ENCODE measurements around the gene TEX22. TPM values are rescaled to one million over a fixed set of nuclear protein-coding genes. Genes with fewer than 3 reads are reported as not detected.

The TEX22 gene
- total RNA-seq, 1 donor from 2014 or later: 4.9 TPM

- DNase-seq (ENCODE audit: extremely low spot score, unreplicated experiment): no peak
- H3K36me3 Mint-ChIP-seq (ENCODE audit: unreplicated experiment): peaks cover 2% of the 10 kb centered on the region
- H3K4me1 Mint-ChIP-seq (ENCODE audit: unreplicated experiment): peaks cover 7% of the 10 kb centered on the region
- H3K27me3 Mint-ChIP-seq (ENCODE audit: unreplicated experiment): no peaks in the 10 kb centered on the region
- H3K4me3 Mint-ChIP-seq (ENCODE audit: unreplicated experiment): no peak overlapping the region
- no peak for TF ChIP-seq CTCF (IDR thresholded peaks at IDR 0.05)
- H3K9me3 Mint-ChIP-seq (ENCODE audit: unreplicated experiment): no peaks in the 10 kb centered on the region
- no peak overlapping the region for H3K27ac Mint-ChIP-seq (ENCODE audit: unreplicated experiment)
These were observed 46.9 kb upstream of the TEX22 start for GRCh38 chr14:105351410-105351809.

GRCh38 chr14:105351920-105352851, 46.2 kb upstream of the TEX22 start:
- Mint-ChIP-seq H3K9me3 (ENCODE audit: unreplicated experiment) (no peaks in the 10 kb centered on the region), H3K27me3 (ENCODE audit: unreplicated experiment) (no peaks in the 10 kb centered on the region), H3K4me1 (ENCODE audit: unreplicated experiment) (peaks cover 5% of the 10 kb centered on the region), H3K4me3 (ENCODE audit: unreplicated experiment) (no peak overlapping the region), H3K36me3 (ENCODE audit: unreplicated experiment) (peaks cover 2% of the 10 kb centered on the region), H3K27ac (ENCODE audit: unreplicated experiment) (peak overlapping the region; percentile 62)
- peak; percentile 91 for DNase-seq (ENCODE audit: extremely low spot score, unreplicated experiment)
- peak; percentile 88 for TF ChIP-seq CTCF (IDR thresholded peaks at IDR 0.05)

DNA sequence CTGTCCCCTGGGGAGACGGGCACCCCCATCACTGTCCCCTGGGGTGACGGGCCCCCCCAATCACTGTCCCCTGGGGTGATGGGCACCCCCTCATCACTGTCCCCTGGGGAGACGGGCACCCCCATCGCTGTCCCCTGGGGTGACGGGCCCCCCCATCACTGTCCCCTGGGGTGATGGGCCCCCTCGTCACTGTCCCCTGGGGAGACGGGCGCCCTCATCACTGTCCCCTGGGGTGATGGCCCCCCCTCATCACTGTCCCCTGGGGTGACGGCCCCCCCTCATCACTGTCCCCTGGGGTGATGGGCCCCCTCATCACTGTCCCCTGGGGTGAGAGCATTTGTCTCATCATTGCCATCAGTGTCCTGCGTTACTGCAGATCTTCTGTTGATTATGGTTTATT, 45.2 kb upstream of the TEX22 start:
- no peak overlapping the region for H3K4me3 Mint-ChIP-seq (ENCODE audit: unreplicated experiment)
- peaks cover 2% of the 10 kb centered on the region for H3K4me1 Mint-ChIP-seq (ENCODE audit: unreplicated experiment)
- H3K27ac Mint-ChIP-seq (ENCODE audit: unreplicated experiment): no peak overlapping the region
- H3K27me3 Mint-ChIP-seq (ENCODE audit: unreplicated experiment): no peaks in the 10 kb centered on the region
- peaks cover 2% of the 10 kb centered on the region for H3K36me3 Mint-ChIP-seq (ENCODE audit: unreplicated experiment)
- no peak for DNase-seq (ENCODE audit: extremely low spot score, unreplicated experiment)
- no peaks in the 10 kb centered on the region for H3K9me3 Mint-ChIP-seq (ENCODE audit: unreplicated experiment)
- TF ChIP-seq CTCF (IDR thresholded peaks at IDR 0.05): no peak

DNA sequence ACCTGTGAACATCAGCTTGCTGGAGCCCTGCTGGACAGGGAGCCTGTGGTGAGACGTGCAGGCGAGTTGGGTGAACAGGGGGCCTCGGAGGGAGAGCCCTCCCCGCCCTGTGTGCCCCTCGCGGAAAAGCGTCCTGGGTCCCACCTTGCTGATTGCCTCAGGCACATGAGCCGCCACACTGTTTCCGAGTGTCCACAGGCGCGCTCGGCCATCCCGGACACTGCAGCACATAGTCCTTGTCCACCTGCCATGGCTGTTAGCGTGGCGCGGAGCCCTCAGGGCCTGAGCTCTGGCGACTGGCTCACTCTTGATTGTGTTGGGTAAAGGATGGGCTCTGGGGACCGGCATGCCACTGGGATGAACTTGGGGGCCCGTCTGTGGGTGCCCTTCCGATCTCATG, 43.8 kb upstream of the TEX22 start:
- TF ChIP-seq CTCF (IDR thresholded peaks at IDR 0.05): no peak
- Mint-ChIP-seq H3K36me3 (ENCODE audit: unreplicated experiment) (peaks cover 1% of the 10 kb centered on the region), H3K27ac (ENCODE audit: unreplicated experiment) (no peak overlapping the region), H3K9me3 (ENCODE audit: unreplicated experiment) (no peaks in the 10 kb centered on the region), H3K27me3 (ENCODE audit: unreplicated experiment) (no peaks in the 10 kb centered on the region), H3K4me1 (ENCODE audit: unreplicated experiment) (peaks cover 2% of the 10 kb centered on the region), H3K4me3 (ENCODE audit: unreplicated experiment) (no peak overlapping the region)
- no peak for DNase-seq (ENCODE audit: extremely low spot score, unreplicated experiment)

GRCh38 chr14:105355049-105355575, 43.2 kb upstream of the TEX22 start:
- DNase-seq (ENCODE audit: extremely low spot score, unreplicated experiment): no peak
- Mint-ChIP-seq H3K4me1 (ENCODE audit: unreplicated experiment) (peaks cover 2% of the 10 kb centered on the region), H3K27ac (ENCODE audit: unreplicated experiment) (no peak overlapping the region), H3K36me3 (ENCODE audit: unreplicated experiment) (no peaks in the 10 kb centered on the region), H3K4me3 (ENCODE audit: unreplicated experiment) (no peak overlapping the region), H3K27me3 (ENCODE audit: unreplicated experiment) (no peaks in the 10 kb centered on the region), H3K9me3 (ENCODE audit: unreplicated experiment) (no peaks in the 10 kb centered on the region)
- no peak for TF ChIP-seq CTCF (IDR thresholded peaks at IDR 0.05)
